Stimulated activated CD4-positive, alpha-beta T cell treated with anti-CD3 and anti-CD28 coated beads, Interleukin-2, amount 100 ng/mL, for 24 hours (primary cell): ENCODE results near the gene MAML3.

Experiments
- DNase-seq, 2 donors: peaks; one replicate each; pipeline ENCODE4 v3.0.0-alpha.2; 2020

Gene MAML3

GRCh38 chr4:139915037-139915436, 238.9 kb downstream of the MAML3 start:
- no peak for DNase-seq

- DNase-seq, result no peak
Measured at GRCh38 chr4:139913995-139914598, 239.9 kb downstream of the MAML3 start.

- DNase-seq, result no peak
Measured at GRCh38 chr4:139913398-139913990, 240.5 kb downstream of the MAML3 start.

GRCh38 chr4:139912445-139912844, 241.5 kb downstream of the MAML3 start:
- no peak for DNase-seq

GRCh38 chr4:139910106-139910505, 243.9 kb downstream of the MAML3 start:
- no peak for DNase-seq

GRCh38 chr4:139908636-139909437, 245.1 kb downstream of the MAML3 start:
- no peak for DNase-seq

- DNase-seq, result no peak
Measured at GRCh38 chr4:139907001-139907809, 246.8 kb downstream of the MAML3 start.

GRCh38 chr4:139905489-139905888, 248.5 kb downstream of the MAML3 start:
- DNase-seq, result no peak

GRCh38 chr4:139904406-139904805, 249.6 kb downstream of the MAML3 start:
- no peak for DNase-seq

GRCh38 chr4:139903845-139904244, 250.1 kb downstream of the MAML3 start:
- DNase-seq, result no peak

- DNase-seq, result no peak
Measured at GRCh38 chr4:139902321-139903320, 251.4 kb downstream of the MAML3 start.

GRCh38 chr4:139901531-139902320, 252.3 kb downstream of the MAML3 start:
- DNase-seq, result no peak

GRCh38 chr4:139900964-139901376, 253.0 kb downstream of the MAML3 start:
- no peak for DNase-seq

GRCh38 chr4:139899346-139899745, 254.6 kb downstream of the MAML3 start:
- no peak for DNase-seq

GRCh38 chr4:139898293-139898692, 255.7 kb downstream of the MAML3 start:
- no peak for DNase-seq

GRCh38 chr4:139896091-139896604, 257.8 kb downstream of the MAML3 start:
- no peak for DNase-seq

GRCh38 chr4:139893801-139894200, 260.2 kb downstream of the MAML3 start:
- no peak for DNase-seq

GRCh38 chr4:139892973-139893736, 260.8 kb downstream of the MAML3 start:
- no peak for DNase-seq

- no peak for DNase-seq
Measured at GRCh38 chr4:139890816-139891215, 263.2 kb downstream of the MAML3 start.

- DNase-seq, result no peak
Measured at GRCh38 chr4:139889901-139890300, 264.1 kb downstream of the MAML3 start.
